Esophagus muscularis mucosa (tissue), 4 donors: ENCODE results near the gene RNGTT. TPM values are rescaled to one million over a fixed set of nuclear protein-coding genes. Genes with fewer than 3 reads are reported as not detected.

Experiments
- DNase-seq: peaks from one replicate; pipeline ENCODE4 v3.0.0-alpha.2; 2017; ENCODE audit errors: extremely low spot score
- H3K27ac ChIP-seq, 4 donors: fragments of 200-600 bp; sonication (generic); replicated peaks in 1 of 4; 1 replicate in 3 of 4; 2 replicates in 1 of 4; pipeline ENCODE4 v1.5.1; 2016 to 2019; ENCODE audit warnings: mild to moderate bottlenecking in 1 of 4
- H3K27me3 ChIP-seq, 4 donors: fragments of 200-600 bp; sonication (generic); one replicate each; pipeline versions ENCODE4 v1.5.1 to v1.6.0; 2016 to 2019
- H3K36me3 ChIP-seq, 4 donors: fragments of 200-600 bp; sonication (generic); one replicate each; pipeline ENCODE4 v1.5.1; 2016 to 2019
- H3K4me1 ChIP-seq, 4 donors: fragments of 200-600 bp; sonication (generic); one replicate each; pipeline ENCODE4 v1.5.1; 2016 to 2019
- H3K4me3 ChIP-seq, 4 donors: fragments of 200-600 bp; sonication (generic); 1 replicate in 2 of 4; 2 replicates in 2 of 4; pipeline ENCODE4 v1.5.1; 2016 to 2019; ENCODE audit warnings: mild to moderate bottlenecking in 4 of 4, moderate library complexity in 1 of 4
- H3K9me3 ChIP-seq, 4 donors: fragments of 200-600 bp; sonication (generic); 1 replicate in 3 of 4; 2 replicates in 1 of 4; pipeline ENCODE4 v1.5.1; 2016 to 2019
- EP300 ChIP-seq: sonication (generic); formaldehyde crosslinking; IDR thresholded peaks from one replicate; pipeline ENCODE4 v1.6.1; 2017; ENCODE audit warnings: antibody characterized with exemption
- POLR2A ChIP-seq: fragments of 450-650 bp; IDR thresholded peaks from one replicate; pipeline ENCODE4 v1.6.1; 2017; ENCODE audit warnings: antibody characterized with exemption, moderate library complexity, mild to moderate bottlenecking, low read depth
- POLR2AphosphoS5 ChIP-seq, 2 donors: sonication (generic); formaldehyde crosslinking; IDR thresholded peaks; one replicate each; pipeline ENCODE4 v1.6.1; 2017; ENCODE audit warnings: antibody characterized with exemption in 2 of 2
- WGBS: methylation state at CpG from one replicate; pipeline ENCODE4 v1.1.5; 2018; 5-methylcytosine and 5-hydroxymethylcytosine counted together
- intact Hi-C: fragments of 100-400 bp; cut with DNase I; formaldehyde crosslinking; loops from one replicate; pipeline ENCODE4 v1.15.1; 2023
- total RNA-seq, 4 donors: library from RNA; depleted of rRNA; stranded (reverse); fragments of >200 nt; gene quantifications; one replicate each; pipeline versions ENCODE4 v1.1.0 to v1.2.1, GENCODE V29; 2016
- TF ChIP-seq, protein P1 (sequence below), 3 experiments: fragments of 200-600 bp in 2 of 3; fragments of 450-650 bp in 1 of 3; sonication (generic) in 2 of 3; IDR thresholded peaks; one replicate each; pipeline ENCODE4 v1.5.1; 2017 to 2019; ENCODE audit warnings: antibody characterized with exemption in 3 of 3, mild to moderate bottlenecking in 2 of 3, moderate library complexity in 1 of 3

Gene RNGTT
- total RNA-seq, 4 donors from 2014 or later, result 10.7 to 13.9 (median 12.0) TPM

DNA sequence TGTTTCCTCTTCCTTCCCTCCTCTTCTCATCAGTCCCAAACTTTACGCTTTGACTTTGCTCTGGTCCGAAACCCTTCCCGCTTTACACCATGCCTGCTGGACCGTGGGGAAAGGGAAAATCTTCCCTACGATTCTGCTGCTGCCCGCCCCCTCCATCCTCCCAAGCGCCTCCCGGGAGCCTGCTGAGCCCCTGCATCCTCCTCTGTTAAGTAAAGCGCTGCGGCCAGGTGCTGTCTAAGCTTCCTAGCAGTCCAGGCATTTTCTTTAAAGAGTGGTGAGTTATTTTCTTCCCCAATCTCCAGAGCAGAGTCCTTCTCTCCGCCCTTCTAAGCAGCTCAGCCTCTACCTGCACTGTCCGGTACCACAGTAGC lies 376.3 kb downstream of the RNGTT start:
- Histone ChIP-seq H3K4me1 (peaks cover 0 to 16% (median 15%) of the 10 kb centered on the region in 4 donors), H3K27ac (no peak overlapping the region), H3K36me3 (no peaks in the 10 kb centered on the region), H3K4me3 (peak overlapping the region in 2 of 4 donors; percentile 2 to 18), H3K27me3 (peaks cover 0 to 15% (median 0%) of the 10 kb centered on the region in 4 donors), H3K9me3 (peaks cover 0 to 5% (median 0%) of the 10 kb centered on the region in 4 donors)
- TF ChIP-seq, protein P1, sequence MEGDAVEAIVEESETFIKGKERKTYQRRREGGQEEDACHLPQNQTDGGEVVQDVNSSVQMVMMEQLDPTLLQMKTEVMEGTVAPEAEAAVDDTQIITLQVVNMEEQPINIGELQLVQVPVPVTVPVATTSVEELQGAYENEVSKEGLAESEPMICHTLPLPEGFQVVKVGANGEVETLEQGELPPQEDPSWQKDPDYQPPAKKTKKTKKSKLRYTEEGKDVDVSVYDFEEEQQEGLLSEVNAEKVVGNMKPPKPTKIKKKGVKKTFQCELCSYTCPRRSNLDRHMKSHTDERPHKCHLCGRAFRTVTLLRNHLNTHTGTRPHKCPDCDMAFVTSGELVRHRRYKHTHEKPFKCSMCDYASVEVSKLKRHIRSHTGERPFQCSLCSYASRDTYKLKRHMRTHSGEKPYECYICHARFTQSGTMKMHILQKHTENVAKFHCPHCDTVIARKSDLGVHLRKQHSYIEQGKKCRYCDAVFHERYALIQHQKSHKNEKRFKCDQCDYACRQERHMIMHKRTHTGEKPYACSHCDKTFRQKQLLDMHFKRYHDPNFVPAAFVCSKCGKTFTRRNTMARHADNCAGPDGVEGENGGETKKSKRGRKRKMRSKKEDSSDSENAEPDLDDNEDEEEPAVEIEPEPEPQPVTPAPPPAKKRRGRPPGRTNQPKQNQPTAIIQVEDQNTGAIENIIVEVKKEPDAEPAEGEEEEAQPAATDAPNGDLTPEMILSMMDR (IDR thresholded peaks at IDR 0.05), result no peak
- no peak for TF ChIP-seq POLR2A
- TF ChIP-seq EP300, result no peak
- 54% methylated on average over 12 of the region's 12 CpGs for WGBS
- DNase-seq, result no peak
- intact Hi-C loops, result no loop called here

GRCh38 chr6:88586371-88587149 lies 376.9 kb downstream of the RNGTT start:
- peaks cover 0 to 15% (median 0%) of the 10 kb centered on the region in 4 donors for H3K27me3 ChIP-seq
- H3K4me1 ChIP-seq, result peaks cover 0 to 16% (median 15%) of the 10 kb centered on the region in 4 donors
- peaks cover 0 to 5% (median 0%) of the 10 kb centered on the region in 4 donors for H3K9me3 ChIP-seq
- no peak for DNase-seq
- whole genome bisulfite sequencing, result 46% methylated on average over 22 of the region's 23 CpGs
- H3K27ac ChIP-seq, result no peak overlapping the region
- no peak for TF ChIP-seq POLR2AphosphoS5 (IDR thresholded peaks at IDR 0.05)
- TF ChIP-seq EP300, result no peak
- no peak for TF ChIP-seq POLR2A
- TF ChIP-seq, protein P1 (IDR thresholded peaks at IDR 0.05), result no peak
- no peaks in the 10 kb centered on the region for H3K36me3 ChIP-seq
- intact Hi-C loops, result no loop called here
- peak overlapping the region in 3 of 4 donors; percentile 2 to 18 (median 7) for H3K4me3 ChIP-seq

DNA sequence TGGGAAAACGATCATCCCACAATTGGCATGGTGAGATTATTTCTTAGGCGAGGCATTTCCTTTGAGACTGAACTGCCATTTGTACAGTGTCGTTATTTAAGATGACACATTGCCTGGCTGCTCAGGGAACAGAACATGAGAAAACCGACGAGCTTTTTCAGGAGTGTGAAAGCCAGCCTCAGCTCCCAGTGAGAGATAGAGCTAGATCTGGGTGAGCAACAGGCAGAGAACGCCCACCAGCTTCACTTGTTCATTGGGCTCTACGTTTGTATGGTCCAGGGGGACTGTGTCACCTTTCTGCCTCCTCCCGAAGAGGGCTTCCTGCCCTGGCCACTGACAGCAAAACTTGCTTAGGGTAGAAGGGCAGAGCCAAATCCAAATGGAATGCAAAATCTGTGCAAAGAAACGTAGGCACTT lies 378.1 kb downstream of the RNGTT start:
- Histone ChIP-seq H3K27ac (no peak overlapping the region), H3K36me3 (no peaks in the 10 kb centered on the region), H3K9me3 (peaks cover 0 to 5% (median 0%) of the 10 kb centered on the region in 4 donors), H3K27me3 (peaks cover 0 to 15% (median 0%) of the 10 kb centered on the region in 4 donors), H3K4me1 (peaks cover 0 to 16% (median 15%) of the 10 kb centered on the region in 4 donors), H3K4me3 (no peak overlapping the region)
- WGBS, result 70% methylated on average over 9 of the region's 9 CpGs
- intact Hi-C loops, result no loop called here
- TF ChIP-seq, protein P1 (IDR thresholded peaks at IDR 0.05), result no peak
- TF ChIP-seq POLR2A (no peak), POLR2AphosphoS5 (IDR thresholded peaks at IDR 0.05) (no peak), EP300 (no peak)
- DNase-seq, result no peak

DNA sequence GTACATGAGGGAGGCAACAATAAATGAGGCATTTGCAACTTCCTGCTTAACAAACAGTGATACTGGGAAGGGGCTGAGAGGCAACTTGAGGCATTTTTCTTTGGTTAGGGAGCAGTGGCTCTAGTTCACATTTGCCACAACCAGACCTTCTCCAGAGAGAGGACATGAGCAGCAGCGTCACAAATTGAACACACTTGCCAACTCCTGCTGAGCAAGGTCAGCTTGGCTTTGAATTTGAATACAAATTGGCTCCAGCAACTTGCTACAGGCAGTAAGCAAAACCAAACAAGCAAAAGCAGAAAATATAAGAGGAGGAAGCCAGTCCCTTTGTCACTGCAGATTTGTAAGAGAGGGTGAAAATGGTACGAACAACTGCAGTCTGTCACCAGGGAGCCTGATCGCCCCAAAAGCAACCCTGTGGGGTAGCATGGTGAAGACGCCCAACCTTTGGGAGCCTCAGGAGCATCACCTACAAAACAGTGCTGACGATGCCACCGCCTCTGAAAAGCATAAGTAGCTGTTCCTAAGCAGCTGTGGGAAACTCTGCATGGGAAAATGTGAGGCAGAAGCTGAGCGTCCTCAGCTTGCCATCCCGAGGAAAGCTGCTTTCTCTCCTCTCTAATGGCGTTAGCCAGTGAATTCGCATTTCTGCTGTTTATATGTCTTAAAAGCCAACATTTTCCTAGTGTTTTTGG lies 378.7 kb downstream of the RNGTT start:
- H3K9me3 ChIP-seq, result peaks cover 0 to 5% (median 0%) of the 10 kb centered on the region in 4 donors
- no peaks in the 10 kb centered on the region for H3K36me3 ChIP-seq
- H3K4me3 ChIP-seq, result no peak overlapping the region
- TF ChIP-seq EP300, result no peak
- peaks cover 0 to 16% (median 15%) of the 10 kb centered on the region in 4 donors for H3K4me1 ChIP-seq
- peaks cover 0 to 15% (median 0%) of the 10 kb centered on the region in 4 donors for H3K27me3 ChIP-seq
- 73% methylated on average over 10 of the region's 10 CpGs for WGBS
- H3K27ac ChIP-seq, result no peak overlapping the region
- DNase-seq, result no peak
- intact Hi-C loops, result no loop called here

GRCh38 chr6:88577461-88577860 lies 386.0 kb downstream of the RNGTT start:
- Histone ChIP-seq H3K27me3 (no peaks in the 10 kb centered on the region), H3K9me3 (no peaks in the 10 kb centered on the region), H3K4me3 (no peak overlapping the region), H3K36me3 (no peaks in the 10 kb centered on the region), H3K4me1 (no peaks in the 10 kb centered on the region), H3K27ac (no peak overlapping the region)
- no peak for DNase-seq
- 59% methylated on average over 2 of the region's 2 CpGs for WGBS
- TF ChIP-seq EP300 (no peak), POLR2A (no peak), POLR2AphosphoS5 (IDR thresholded peaks at IDR 0.05) (no peak)
- TF ChIP-seq, protein P1 (IDR thresholded peaks at IDR 0.05), result no peak
- intact Hi-C loops, result no loop called here
